Stimulated activated CD8-positive, alpha-beta memory T cell treated with anti-CD3 and anti-CD28 coated beads, Interleukin-12 subunit alpha, Interleukin-12 subunit beta, amount 100 ng/mL, for 24 hours (primary cell): ENCODE data around the gene ELOVL5.
"Not testable (repeated sequence)": the region's sequence is repeated elsewhere in the genome, so short reads cannot be mapped to it uniquely, and the experiment has no call there.

Experiments
- DNase-seq: peaks from one replicate; pipeline ENCODE4 v3.0.0-alpha.2; 2020; ENCODE audit errors: extremely low read depth

Gene ELOVL5

GRCh38 chr6:53328375-53328774 lies 20.4 kb downstream of the ELOVL5 start:
- DNase-seq: no peak

- no peak for DNase-seq
Measured at GRCh38 chr6:53327017-53327395, 21.7 kb downstream of the ELOVL5 start.

GRCh38 chr6:53326372-53327016 lies 22.3 kb downstream of the ELOVL5 start:
- DNase-seq: no peak

- no peak for DNase-seq
Measured at GRCh38 chr6:53325785-53326184, 23.0 kb downstream of the ELOVL5 start.

GRCh38 chr6:53322188-53323029 lies 26.3 kb downstream of the ELOVL5 start:
- no peak for DNase-seq

- no peak for DNase-seq
Measured at GRCh38 chr6:53321701-53322100, 27.0 kb downstream of the ELOVL5 start.

GRCh38 chr6:53320964-53321363 lies 27.8 kb downstream of the ELOVL5 start:
- DNase-seq: no peak

- no peak for DNase-seq
Measured at GRCh38 chr6:53318429-53318828, 30.3 kb downstream of the ELOVL5 start.

GRCh38 chr6:53317861-53318260 lies 30.9 kb downstream of the ELOVL5 start:
- DNase-seq: no peak

GRCh38 chr6:53317299-53317698 lies 31.5 kb downstream of the ELOVL5 start:
- not testable (repeated sequence) for DNase-seq

- no peak for DNase-seq
Measured at GRCh38 chr6:53316142-53316541, 32.6 kb downstream of the ELOVL5 start.

GRCh38 chr6:53315086-53315724 lies 33.5 kb downstream of the ELOVL5 start:
- no peak for DNase-seq

- DNase-seq: no peak
Measured at GRCh38 chr6:53313784-53314400, 34.9 kb downstream of the ELOVL5 start.

- no peak for DNase-seq
Measured at GRCh38 chr6:53312355-53312754, 36.4 kb downstream of the ELOVL5 start.

GRCh38 chr6:53311586-53311935 lies 37.2 kb downstream of the ELOVL5 start:
- no peak for DNase-seq

- no peak for DNase-seq
Measured at GRCh38 chr6:53310771-53311585, 37.8 kb downstream of the ELOVL5 start.

GRCh38 chr6:53309901-53310300 lies 38.8 kb downstream of the ELOVL5 start:
- DNase-seq: no peak

GRCh38 chr6:53309059-53309900 lies 39.5 kb downstream of the ELOVL5 start:
- no peak for DNase-seq

- no peak for DNase-seq
Measured at GRCh38 chr6:53306819-53307347, 41.9 kb downstream of the ELOVL5 start.

GRCh38 chr6:53306217-53306616 lies 42.5 kb downstream of the ELOVL5 start:
- DNase-seq: not testable (repeated sequence)
